ENCODE data around the gene PRPF19.
"Not testable (repeated sequence)": the region's sequence is repeated elsewhere in the genome, so short reads cannot be mapped to it uniquely, and the experiment has no call there.

PRPF19 gene

DNA sequence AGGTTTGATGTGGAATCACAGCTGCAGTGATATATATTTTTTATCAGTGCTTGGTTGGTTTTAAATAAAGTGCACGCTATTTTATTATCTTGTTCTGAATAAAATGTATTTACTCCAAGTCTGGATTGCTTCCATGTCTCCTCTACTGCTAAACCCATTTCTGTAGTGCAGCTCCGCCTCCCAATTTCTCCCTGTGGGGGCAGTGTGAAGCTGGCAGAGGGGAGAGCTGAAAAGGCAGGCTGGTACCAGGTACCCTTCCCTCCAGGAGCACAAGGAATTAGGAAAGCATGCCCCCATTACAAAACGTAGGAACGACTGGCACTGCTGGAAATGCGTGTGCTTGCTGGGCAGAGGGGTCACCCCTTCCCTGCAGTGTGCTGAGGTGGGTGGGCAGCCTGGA is 16.9 kb upstream of the PRPF19 start:
- no peak for DNase-seq (ENCODE audit: low read depth)

DNA sequence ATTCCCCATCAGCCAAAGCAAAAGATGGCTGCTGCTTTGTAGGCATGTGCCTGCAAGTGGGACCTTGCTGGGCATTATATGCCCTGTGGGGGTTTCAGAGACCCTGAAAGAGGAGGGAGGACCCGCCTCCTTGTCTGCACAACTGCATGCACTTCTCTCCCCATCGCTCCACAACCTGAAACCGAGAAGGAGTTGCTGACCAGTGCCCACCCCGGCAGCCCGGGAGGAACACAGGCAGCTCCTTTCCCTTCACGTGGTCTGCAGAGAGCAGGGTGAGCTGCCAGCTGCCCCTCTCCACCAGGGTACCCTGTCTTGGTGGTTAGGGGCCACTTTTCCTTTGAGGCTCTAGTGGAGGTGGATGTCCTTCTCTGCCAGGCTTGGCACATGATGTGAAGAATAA is 16.5 kb upstream of the PRPF19 start:
- DNase-seq (ENCODE audit: low read depth): no peak

GRCh38 chr11:60921777-60922335 is 15.5 kb upstream of the PRPF19 start:
- DNase-seq (ENCODE audit: low read depth): no peak

- no peak for DNase-seq (ENCODE audit: low read depth)
These were observed 14.9 kb upstream of the PRPF19 start for GRCh38 chr11:60921259-60921658.

- peak; percentile 42 for DNase-seq (ENCODE audit: low read depth)
These were observed 13.6 kb upstream of the PRPF19 start for GRCh38 chr11:60919956-60920355.

DNA sequence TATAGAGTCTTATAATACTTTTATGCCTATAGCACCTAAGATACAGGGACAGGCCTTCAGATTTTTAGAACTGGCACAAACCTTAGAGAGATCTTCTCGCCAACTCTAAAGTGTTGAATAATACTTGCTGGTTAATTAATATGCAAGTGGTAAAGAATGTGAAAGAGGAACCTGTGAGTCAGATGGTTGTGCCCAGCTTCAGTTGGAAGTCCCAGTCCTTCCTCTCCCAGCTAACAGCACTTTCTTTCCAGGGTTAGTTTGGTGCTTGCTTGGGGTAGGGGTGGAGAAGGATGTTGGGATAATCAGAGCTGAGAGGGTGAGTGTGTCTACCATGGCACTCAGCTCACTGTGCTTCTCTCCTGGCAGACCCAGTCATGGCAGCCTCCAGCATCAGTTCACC is 12.9 kb upstream of the PRPF19 start:
- DNase-seq (ENCODE audit: low read depth): peak; percentile 15

DNA sequence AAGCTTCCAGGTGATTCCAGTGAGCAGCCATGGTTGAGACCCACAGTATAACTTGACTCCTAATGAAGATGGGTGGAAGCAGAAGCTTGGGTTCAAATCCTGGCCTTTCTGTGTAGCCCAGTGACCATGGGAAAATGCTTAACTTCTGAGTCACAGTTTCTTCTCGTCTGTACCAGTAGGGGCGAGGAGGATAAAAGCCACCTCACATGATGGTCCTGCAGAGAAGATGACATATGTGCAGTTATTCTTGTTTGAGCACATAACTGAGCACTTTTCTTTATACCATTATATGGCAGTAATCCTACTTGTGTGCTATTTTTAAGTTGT is 12.5 kb upstream of the PRPF19 start:
- peak; percentile 73 for DNase-seq (ENCODE audit: low read depth)

DNA sequence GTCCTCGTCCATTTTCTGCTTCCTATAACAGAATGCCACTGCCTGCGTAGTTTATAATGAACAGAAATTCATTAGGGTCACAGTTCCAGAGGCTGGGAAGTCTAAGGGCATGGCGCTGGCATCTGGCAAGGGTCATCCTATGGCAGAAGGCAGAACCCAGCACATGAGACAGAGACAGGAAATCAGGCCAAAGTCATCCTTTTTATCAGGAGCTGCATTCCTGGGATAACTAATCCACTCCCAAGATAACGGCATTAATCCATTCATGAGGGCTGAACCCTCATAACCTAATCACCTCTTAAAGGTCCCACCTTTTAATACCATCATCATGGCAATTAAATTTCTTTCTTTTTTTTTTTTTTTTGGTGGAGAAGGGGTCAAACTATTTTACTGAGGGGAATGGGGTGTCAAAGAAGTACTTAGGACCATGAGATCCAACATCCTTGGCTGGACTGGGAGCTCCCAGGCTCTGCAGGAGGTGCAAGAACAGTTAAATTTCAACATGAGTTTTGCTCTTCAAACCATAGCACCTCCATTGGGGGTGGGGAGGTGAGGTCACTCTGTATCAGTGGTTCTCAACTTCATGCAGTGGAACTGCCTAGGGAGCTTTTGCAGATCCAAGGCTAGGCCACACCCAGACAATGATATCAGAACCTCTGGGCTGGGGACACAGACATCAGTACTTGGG is 12.0 kb upstream of the PRPF19 start:
- DNase-seq (ENCODE audit: low read depth): no peak

DNA sequence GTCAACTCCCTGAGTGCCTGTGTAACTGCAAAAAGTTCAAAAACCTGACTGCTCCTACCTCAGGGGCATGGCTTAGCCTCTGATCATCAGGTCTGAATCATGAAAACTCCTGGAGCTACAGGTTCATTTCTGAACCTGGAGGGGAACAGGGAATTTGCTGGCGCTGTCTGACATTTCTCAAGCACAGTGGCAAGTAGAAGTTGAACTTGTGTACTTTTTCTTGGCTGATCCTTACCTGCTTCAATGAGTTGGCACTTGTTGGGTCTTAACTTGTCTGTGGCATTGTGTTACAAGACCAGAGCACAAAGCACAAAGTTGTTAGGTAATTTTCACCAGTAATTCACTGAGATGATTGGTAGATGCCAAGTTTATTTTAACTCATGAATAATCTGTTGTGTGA is 10.9 kb upstream of the PRPF19 start:
- no peak for DNase-seq (ENCODE audit: low read depth)

- DNase-seq (ENCODE audit: low read depth): no peak
These were observed 10.4 kb upstream of the PRPF19 start for GRCh38 chr11:60916669-60917206.

DNA sequence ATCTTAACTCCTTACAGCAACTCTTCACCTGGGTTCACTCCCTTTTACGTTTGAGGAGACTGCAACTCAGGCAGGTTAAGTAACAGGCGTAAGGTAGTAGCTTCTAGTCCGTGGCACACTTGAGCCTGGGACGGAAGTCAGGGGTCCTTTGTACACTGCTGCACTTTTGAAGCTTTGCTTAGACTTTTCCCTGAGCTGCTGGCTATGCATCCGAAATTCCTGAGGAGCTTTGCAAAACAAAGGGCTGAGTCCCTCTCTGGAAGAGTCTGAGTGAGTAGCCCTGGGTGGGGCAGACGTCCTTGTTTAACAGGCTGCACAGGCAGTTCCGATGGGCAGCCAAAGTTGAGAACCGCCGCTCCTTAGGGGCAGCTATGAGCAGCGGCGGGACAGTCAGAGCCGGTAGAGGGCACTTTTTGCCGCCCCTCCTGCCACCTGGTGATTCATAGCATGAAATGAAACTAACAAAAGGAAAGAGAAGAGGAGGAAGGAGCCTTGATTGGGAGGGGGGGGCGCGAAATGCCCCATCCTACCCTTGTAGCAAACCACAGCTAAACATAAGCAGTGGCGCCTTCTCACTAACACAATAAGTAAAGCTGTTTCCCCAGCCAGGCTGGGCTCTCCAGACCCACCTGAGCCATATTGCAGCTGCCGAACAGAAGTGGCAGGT is 9.0 kb upstream of the PRPF19 start:
- peak; percentile 78 for DNase-seq (ENCODE audit: low read depth)

DNA sequence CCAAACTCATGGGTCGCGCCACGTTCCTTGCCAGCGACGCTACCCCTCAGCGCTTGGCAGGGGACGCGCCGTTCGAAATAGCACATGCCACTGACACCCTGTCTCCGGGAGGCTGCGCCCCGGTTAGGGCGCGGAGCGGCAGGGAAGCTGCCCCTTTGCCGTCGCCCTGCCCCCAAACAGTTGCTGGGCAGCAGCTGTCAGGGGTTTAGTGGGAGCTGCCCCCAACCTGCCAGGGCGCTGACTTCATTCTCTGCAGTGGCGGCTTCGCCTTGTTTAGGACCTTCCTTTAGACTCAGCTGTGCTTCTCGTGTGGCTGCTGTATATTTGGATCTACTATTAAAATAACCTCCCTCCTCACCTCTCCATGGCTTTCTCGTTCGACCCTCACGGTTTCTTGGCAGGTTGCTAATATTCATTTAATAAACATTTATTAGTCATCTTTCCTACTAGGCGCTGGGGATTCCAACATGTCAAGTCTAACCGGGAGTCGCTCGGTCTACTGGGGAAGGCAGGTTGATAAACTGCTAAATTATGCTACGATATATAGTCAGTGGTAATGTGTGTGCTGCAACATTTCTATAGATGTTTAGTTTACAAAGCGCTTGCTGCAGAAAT is 8.4 kb upstream of the PRPF19 start:
- DNase-seq (ENCODE audit: low read depth): peak; percentile 41

GRCh38 chr11:60913793-60914632 is 7.6 kb upstream of the PRPF19 start, which contains the start of gene TMEM109:
Gene TMEM109, plus strand, starts transcription at chr11:60914158. Its CDS starts 5,536 bp downstream, at chr11:60919694.
- DNase-seq (ENCODE audit: low read depth): peak; percentile 93

GRCh38 chr11:60912851-60913528 is 6.6 kb upstream of the PRPF19 start:
- DNase-seq (ENCODE audit: low read depth): no peak

GRCh38 chr11:60912223-60912850 is 6.0 kb upstream of the PRPF19 start:
- no peak for DNase-seq (ENCODE audit: low read depth)

DNA sequence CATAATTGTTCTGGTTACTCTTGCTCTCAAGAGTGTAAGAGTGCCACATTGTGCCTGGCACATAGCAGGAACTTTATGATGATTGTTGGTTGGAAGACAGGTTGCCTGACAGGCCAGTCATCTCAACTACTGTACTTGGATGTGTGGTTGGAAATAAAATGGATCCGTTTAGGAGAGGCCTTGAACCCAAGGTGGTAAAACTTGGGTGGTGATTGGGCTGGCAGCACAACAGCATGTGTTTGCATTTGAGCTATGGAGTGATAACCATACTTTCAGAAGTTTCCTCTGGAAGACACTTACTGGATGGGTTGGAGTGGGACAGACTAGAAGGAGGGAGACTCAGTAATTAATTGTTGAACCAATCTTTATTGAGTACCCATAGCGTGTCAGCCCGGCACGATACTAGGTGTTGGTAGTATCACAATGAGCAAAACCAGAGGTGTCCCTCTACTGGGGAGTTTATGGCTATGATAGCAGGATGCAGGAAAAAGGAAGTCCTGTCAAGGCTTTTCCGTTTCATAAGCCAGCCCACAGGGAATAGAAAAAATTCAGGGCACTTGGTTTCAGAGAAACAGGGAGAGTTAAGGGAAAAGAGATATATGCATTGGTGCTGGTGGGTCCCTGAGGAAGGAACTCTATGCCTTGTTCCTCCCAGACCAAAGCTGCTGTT is 4.5 kb upstream of the PRPF19 start:
- DNase-seq (ENCODE audit: low read depth): peak; percentile 17

- DNase-seq (ENCODE audit: low read depth): no peak
These were observed 3.9 kb upstream of the PRPF19 start for GRCh38 chr11:60910281-60910687.

GRCh38 chr11:60909680-60910280 is 3.4 kb upstream of the PRPF19 start:
- DNase-seq (ENCODE audit: low read depth): not testable (repeated sequence)

DNA sequence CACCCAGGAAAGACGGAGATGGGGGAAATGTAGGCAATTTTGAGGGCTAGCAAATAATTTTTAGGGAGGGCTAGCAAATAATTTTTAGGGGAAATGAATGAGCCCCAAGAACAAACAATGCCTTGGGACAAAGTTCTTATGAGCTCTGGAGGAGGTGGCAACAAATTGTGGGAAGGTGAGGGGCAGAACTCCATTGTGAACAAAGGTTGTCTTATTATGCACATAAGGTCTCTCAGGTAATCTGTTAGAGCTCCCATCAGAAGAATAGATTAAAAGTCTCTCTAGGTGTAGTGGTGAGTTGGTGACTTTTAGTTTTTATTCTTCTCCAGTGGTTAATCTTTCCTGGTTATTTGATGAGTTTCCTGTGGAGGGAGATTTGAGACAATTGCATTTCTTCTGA is 2.4 kb upstream of the PRPF19 start:
- no peak for DNase-seq (ENCODE audit: low read depth)

Data from EH (cell line).